ENCODE results near the gene HOXC9. TPM values are rescaled to one million over a fixed set of nuclear protein-coding genes. Genes with fewer than 3 reads are reported as not detected.

HOXC9 gene
- total RNA-seq, 1 experiment from 2014 or later = 0.76 TPM

DNA sequence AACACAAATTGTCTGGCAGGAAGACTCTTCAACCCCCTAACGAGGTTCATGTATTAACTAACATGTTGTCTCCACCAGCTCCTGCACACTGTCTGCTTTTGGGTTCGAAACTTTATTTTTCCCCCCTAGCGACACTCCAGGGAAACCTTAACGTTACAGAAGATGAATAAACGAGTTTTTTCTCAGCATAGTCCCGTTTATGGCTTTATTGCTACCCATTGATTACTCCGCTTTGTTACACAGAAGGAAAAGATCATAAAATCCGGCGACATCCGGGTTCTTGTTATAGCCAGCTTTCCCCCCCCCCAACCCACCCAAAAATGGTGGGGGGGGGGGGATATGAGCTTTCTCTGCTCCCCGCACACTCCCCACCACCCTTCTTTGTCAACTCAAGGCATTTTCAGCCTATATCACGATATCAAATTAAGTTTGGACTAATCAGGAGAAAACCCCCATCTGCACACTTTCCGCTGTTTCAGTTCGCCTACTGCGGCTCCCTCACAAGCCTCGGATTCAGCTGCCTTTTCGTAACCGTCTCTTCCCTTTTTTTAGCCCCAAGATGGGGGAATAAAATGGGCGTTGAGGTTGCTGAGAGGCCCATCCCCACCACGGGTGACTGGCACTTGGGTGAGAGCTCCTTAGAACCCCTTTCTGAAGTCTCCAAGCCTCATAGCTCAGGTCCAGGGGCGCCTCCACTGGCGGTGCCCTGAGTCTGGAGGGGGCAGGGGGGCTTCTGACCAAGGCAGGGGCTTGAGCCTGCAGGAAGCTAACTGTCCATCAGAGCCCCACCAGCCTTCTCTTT is 26.9 kb downstream of the HOXC9 start:
- no peak for DNase-seq (ENCODE audit: low spot score)

DNA sequence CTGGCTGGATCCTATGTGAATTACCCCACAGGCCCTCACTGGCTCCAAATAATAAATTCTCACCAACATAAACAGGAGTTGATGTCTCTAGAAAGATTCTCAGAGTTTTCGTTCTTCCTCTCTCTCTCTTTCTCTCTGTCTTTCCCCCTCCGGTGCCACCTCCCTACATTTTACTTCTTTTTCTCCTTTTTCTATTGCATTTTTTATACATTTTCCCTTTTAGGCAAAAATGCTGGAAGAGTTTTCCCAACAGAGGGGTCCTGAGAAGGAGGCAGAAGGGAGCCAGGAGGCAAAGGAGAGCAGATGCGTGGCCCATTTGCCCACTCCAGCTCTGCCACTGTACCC is 27.5 kb downstream of the HOXC9 start:
- DNase-seq (ENCODE audit: low spot score) = no peak

DNA sequence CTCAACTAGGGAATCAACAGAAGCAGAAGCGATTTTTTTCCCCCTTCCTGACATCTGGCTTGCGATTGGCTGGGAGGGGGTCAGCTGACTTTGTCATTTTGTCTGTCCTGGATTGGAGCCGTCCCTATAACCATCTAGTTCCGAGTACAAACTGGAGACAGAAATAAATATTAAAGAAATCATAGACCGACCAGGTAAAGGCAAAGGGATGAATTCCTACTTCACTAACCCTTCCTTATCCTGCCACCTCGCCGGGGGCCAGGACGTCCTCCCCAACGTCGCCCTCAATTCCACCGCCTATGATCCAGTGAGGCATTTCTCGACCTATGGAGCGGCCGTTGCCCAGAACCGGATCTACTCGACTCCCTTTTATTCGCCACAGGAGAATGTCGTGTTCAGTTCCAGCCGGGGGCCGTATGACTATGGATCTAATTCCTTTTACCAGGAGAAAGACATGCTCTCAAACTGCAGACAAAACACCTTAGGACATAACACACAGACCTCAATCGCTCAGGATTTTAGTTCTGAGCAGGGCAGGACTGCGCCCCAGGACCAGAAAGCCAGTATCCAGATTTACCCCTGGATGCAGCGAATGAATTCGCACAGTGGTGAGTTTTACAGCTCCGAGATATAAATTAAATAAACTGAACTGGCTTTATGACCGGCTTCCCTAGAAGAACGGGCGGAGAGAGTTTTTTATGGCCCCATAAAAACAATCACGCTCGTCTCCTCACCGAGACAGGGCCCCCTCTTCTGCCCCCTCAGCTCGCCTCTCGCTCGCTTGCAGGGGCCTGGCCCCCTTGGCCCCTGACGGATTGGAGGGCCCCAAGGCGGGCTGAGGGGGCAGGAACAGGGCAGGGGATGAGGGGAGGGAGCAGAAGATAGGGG is 28.6 kb downstream of the HOXC9 start, which contains the start of gene HOXC6:
Gene HOXC6, plus strand, starts transcription at position 127 of the 888 bp plus-strand sequence. Its CDS starts 82 bp downstream, at position 209.
- peak; percentile 59 for DNase-seq (ENCODE audit: low spot score)

DNA sequence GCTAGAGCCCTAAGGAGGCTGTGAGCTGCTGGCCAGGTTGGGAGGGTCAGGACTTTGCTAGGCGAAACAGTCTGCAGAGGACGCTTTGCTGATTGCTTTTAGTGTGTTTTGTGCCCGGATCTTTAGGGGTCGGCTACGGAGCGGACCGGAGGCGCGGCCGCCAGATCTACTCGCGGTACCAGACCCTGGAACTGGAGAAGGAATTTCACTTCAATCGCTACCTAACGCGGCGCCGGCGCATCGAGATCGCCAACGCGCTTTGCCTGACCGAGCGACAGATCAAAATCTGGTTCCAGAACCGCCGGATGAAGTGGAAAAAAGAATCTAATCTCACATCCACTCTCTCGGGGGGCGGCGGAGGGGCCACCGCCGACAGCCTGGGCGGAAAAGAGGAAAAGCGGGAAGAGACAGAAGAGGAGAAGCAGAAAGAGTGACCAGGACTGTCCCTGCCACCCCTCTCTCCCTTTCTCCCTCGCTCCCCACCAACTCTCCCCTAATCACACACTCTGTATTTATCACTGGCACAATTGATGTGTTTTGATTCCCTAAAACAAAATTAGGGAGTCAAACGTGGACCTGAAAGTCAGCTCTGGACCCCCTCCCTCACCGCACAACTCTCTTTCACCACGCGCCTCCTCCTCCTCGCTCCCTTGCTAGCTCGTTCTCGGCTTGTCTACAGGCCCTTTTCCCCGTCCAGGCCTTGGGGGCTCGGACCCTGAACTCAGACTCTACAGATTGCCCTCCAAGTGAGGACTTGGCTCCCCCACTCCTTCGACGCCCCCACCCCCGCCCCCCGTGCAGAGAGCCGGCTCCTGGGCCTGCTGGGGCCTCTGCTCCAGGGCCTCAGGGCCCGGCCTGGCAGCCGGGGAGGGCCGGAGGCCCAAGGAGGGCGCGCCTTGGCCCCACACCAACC is 29.8 kb downstream of the HOXC9 start:
- DNase-seq (ENCODE audit: low spot score) = no peak

DNA sequence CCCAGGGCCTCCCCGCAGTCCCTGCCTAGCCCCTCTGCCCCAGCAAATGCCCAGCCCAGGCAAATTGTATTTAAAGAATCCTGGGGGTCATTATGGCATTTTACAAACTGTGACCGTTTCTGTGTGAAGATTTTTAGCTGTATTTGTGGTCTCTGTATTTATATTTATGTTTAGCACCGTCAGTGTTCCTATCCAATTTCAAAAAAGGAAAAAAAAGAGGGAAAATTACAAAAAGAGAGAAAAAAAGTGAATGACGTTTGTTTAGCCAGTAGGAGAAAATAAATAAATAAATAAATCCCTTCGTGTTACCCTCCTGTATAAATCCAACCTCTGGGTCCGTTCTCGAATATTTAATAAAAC is 30.5 kb downstream of the HOXC9 start:
- no peak for DNase-seq (ENCODE audit: low spot score)

DNA sequence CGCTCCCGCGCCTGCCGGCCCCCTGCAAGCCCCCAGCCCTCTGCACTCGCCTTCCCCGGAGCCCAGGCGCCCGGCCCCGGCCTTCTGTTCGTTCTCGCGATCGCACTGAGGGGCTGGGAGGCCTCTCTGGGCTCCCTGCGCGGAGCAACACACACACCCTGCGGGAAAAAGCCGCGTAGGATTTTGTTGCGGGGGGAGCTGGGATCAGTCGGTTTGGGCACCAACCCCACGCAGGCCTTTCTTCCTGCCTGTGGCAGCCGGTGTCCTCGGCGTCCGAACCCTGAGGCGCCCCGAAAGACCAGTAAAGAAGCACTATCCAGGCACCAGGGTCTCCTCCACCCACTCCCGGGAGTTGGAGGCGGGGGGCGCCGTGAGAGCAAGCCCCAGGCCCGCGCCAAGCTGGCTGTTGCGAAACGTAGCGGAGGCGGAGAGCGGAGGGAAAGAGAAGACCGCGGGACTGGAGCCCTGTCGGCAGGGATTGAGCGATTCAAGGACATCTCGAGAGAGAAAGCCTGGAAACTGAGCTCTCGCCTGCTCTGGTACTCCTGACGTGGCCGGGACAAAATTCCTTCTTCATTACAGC is 31.0 kb downstream of the HOXC9 start:
- DNase-seq (ENCODE audit: low spot score) = no peak

DNA sequence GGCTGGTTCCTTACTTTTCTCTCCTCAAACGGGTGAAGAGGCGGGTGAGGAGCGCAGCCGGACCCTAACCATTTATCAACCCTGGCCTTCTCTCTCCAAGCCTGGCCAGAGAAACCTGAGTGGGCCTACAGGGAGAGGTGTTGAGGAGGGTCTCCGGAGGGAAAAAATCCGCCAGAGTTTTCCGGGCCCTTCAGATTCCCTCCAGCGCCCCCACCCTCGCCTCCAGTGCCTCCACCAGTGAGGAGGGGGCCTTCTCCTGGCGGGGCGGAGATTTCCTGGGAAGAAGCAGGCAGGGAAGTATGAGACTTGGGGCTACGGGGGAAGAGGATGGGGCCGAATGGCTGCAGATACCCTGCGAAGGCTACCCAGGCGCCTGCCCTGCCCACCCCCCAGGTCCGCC is 31.5 kb downstream of the HOXC9 start:
- no peak for DNase-seq (ENCODE audit: low spot score)

DNA sequence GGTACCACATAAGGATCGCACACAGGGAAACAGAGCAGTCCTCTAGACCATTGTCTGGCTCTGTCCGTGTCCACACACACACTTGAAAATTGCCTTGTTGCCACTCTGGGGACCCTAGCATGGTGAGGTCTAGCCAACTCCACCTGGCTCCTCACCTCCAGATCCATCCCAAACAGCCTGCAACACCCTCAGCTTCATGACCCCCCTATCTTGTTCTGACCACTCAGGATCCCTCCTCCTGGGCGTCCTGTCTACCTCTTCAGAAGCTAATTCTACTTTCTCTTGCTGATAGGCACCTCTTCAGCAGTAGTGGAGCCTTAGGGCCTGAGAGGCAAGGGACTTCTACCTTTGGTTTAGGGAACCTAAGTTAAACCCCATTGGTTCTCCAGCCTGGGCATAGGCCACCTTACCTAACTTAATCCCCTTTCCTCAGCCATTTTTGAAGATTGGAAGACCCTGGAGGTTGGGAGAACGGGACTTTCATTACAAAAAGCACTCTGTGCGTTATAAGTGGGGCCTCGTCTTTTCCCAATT is 32.2 kb downstream of the HOXC9 start:
- no peak for DNase-seq (ENCODE audit: low spot score)

DNA sequence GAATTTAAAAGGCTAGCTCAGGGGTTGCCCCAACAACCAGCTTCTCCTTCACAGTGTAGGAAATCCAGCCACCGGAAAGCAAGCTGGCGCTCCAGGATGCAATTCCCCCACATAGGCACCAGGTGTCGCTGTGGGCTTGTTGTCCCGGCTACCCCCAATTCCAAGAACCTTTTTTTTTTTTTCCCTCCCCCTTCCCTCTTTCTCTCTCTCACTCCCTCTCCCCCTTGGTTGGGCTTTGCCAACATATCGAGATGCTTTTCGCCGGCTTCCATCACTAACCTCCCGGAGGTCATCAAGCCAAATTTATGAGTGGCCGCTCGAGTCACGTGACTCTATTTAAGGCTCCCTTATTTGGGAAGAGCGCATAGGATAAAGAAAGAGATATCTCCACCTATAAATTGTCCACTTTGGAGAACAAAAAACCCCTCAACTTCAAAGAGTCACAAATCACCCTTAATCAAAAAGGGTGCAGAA is 32.7 kb downstream of the HOXC9 start, which contains the start of gene HOXC5:
Gene HOXC5, plus strand, starts transcription at position 424 of the 474 bp plus-strand sequence. CDS start 73 bp downstream, outside the sequence.
- peak; percentile 95 for DNase-seq (ENCODE audit: low spot score)

DNA sequence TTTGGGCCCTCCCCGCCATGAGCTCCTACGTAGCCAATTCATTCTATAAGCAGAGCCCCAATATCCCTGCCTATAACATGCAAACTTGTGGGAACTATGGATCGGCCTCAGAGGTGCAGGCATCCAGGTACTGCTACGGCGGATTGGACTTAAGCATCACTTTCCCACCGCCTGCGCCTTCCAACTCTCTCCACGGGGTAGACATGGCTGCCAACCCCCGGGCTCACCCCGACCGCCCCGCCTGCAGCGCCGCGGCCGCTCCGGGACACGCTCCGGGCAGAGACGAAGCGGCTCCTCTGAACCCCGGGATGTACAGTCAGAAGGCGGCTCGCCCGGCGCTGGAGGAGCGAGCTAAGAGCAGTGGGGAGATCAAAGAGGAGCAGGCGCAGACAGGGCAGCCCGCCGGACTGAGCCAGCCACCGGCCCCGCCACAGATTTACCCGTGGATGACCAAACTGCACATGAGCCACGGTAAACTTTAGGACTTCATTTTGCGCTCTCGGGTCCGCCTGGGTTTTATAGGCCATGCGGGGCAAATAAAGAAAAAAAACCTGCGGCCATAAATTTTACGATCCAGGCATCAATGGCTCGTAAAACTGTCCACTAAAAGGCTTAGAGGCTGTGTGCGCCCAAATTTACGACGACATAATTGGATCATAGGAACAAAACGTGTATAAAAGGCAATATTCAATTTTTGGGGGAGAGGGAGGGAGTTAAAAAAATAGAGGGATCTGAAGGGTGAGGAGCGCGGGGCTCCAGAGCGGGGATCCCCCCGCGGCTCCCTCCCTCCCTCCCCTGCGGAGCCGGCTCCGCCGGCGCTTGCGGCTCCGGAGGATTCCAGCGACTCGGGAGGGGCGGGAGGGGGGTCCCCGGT is 33.4 kb downstream of the HOXC9 start:
- DNase-seq (ENCODE audit: low spot score) = peak; percentile 90

DNA sequence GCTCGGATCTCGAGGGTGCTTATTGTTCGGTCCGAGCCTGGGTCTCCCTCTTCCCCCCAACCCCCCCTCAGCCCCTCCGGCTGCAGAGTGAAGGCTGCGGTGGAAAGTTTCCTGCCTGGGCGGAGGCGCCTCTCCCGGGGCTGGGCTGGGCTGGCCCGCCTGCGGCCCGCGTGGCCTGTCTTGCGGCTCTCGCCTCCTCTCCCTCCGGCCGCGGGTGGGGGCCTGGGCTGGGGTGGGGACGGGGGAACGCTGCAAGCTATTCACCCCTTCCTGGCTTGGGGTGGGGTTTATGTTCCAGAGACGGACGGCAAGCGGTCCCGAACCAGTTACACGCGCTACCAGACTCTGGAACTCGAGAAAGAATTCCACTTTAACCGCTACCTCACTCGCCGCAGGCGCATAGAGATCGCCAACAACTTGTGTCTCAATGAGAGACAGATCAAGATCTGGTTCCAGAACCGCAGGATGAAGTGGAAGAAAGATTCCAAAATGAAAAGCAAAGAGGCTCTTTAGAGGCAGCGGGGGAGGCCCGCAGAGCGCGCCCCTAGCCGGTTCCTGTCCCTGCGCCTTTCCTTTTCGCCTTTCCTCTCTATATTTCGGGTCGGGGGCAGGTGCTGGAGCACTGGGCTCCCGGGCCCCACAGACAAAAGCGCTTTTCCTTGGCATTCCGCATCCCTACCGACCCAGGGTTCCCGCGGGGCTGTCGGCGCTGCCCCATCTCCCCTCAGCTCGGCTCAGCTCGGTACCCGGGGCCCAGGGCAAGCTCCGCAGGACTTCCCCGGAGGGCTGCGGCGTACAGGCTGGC is 34.2 kb downstream of the HOXC9 start:
- no peak for DNase-seq (ENCODE audit: low spot score)

DNA sequence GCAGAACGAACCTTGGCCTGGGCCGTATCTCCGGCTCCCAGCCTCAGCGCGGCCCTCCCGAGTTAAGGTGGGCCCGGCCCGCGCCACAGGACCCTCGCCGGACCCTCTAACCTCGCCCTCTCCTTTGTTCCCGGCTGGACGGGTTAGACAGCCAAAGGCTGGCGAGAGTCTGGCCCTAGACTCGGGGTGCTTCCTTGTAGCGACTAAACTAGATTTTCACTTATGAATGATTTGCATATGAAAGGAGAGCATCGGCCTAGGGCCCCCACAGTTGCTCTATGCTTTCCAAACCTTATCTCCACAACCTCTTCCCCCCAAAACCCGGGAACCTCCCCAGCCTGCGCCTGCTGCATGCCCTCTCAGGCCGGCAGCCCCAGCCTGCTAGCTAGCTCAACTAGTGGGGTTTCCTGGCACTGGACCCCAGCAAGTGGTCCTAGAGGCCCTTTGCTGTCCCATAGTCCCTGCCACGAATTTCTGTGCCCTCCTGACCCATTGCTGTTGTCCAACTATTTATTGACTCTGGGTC is 34.9 kb downstream of the HOXC9 start:
- DNase-seq (ENCODE audit: low spot score) = no peak

DNA sequence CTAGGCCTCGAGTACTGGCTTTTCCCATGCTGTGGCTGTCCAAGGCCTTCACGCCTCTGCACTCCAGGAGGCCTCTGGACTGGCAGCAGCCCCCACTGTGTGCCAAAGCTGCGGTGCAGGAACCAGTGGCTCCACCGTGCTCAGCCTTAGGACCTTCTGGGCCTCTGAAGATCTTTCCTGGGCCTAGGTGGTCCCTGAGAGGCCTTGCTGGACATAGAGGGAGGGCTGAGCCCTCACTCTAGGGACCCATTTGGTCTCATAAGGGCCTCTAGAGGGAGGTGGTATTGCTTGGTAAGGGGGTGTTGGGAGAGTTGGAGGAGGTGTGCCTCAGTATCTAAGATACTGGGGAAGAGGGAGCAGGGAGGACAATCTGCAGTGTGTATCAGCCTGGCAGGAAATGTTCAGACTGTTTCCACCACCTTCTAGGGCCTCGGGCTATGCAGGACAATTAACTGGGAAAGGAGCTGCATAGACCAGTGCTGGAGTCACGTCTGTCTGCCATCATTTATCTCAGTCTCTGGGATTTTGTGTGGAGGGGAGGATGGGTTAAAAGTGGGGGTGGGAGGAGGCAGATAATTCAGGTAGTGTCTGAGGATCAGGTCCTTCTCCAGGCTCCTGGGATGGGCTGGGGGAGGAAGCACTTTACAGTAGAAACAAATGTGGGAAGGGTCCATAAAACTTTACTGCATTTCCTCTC is 35.8 kb downstream of the HOXC9 start:
- no peak for DNase-seq (ENCODE audit: low spot score)

DNA sequence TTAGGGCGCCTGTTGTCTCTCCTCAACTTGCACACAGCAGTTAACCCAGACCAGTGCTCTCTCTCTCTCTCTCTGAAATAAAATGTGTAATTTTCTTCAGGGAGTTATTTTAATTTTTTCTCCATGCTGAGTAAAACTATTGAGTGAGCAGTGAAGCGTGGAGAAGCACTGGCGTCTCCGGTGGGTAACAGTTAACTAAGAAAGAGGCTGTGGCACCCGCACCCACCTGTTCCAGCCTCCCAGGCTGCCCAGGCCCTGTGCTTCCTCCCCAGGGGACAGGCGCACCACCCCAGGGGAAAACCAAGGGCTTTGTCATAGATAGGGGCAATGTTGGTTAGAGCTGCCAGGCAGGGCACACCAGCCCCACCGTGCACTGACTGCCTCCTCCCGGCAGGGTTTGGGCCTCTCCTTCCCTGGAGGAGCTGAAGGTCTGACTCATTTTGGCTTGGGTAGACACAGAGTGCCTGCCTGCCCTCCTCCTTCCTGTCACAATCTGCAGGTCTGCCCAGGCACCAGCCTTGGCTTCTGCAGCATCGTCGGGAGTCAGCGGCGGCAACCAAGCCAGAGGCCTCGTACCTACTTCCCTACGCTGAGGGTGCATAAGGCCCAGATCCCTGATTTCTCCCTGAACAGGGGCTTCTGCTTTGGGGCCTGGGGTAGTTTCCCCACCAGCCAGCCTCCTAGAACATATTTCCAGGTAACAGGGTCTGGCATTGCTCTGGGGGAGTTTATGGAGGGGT is 36.8 kb downstream of the HOXC9 start:
- peak; percentile 63 for DNase-seq (ENCODE audit: low spot score)

DNA sequence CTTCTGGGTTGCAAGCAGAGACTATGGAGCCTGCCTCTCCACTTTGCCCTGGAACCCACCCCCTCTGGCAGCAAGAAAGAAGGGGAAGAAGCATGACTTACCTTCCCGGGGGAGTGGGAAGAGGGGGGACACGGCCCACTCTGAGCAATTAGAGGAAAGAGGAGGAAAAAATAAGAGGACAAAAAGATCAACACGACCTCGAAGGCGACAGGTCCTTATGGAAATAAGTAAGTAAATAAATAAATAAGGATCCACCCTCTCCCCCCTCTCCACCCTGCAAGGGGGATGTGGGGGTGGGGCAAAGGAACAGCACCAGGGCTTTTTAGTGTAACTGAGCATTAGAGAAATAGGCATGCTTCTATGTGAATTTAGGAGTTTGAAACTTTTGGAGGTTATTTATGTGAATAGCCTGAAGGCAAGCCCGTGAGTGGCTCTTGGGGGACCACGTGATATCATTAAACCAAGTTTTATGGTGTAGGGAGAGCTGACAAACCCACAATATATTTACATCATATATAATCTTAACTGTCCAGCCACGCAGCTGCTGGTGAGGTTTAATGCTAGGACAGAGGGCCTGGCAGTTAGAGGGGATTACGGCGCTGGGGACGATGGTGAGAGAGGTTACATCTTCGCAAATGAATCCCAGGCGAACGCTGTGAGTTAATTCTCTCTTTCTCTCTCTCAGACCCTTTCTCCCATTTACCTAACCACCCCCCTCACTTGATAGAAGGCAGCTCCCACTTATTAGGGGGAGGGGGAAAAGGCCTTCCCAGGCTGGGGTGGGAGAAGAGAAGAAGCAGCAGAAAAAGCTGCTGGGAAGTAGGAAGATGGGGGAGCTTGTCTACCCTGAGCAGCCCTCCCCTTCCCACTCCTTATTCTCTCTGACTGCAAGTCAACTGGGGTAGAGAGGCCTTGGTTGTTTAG is 37.7 kb downstream of the HOXC9 start:
- DNase-seq (ENCODE audit: low spot score) = peak; percentile 31

DNA sequence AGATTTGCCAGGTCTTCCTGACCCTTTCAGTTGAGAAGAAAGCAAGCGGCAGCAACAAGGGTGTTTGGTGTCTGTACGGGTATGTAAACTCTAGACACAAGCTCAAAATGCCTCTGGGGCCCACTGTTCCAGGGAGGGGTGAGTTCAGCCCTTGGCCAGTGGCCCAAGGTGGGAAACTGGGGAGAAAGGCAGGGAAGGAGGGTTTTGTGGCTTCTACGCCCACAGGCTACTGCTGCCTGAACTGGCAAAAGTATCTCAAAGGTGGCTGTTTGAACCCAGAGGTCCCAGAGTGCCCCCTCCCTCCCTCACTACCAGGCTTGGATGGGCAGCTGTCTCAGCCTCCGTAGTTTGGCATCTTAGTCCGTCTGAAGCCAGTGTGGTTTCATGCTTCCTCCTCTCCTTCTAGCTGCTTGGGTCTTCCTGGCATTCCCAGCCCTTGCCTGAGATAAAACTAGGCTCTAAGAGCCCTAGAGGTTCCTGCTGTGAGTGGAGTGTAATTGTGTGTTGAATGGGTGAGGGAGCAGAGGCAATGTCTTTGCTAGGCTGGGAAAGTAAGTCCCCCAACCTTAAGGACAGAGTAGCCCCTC is 38.4 kb downstream of the HOXC9 start:
- peak; percentile 57 for DNase-seq (ENCODE audit: low spot score)
